T-cell (primary cell): Measurements from ENCODE around the gene TTF2. TPM values are rescaled to one million over a fixed set of nuclear protein-coding genes. Genes with fewer than 3 reads are reported as not detected.

Experiments
- ATAC-seq, 4 experiments: fragments of 200-7000 bp in 3 of 4; fragments of 150-1000 bp in 1 of 4; cut with Tn5 transposase; replicated peaks in 1 of 4; 1 replicate in 3 of 4; 2 replicates in 1 of 4; pipeline ENCODE4 v1.10.0; 2021; ENCODE audit warnings: moderate library complexity in 3 of 4, mild to moderate bottlenecking in 2 of 4, moderate number of reproducible peaks in 1 of 4
- CTCF ChIA-PET, 2 donors: fragments of 300-600 bp; sonication (Branson Sonifier 250); formaldehyde crosslinking; loops; one replicate each; lab custom pipeline; 2022; ENCODE audit warnings: antibody characterized with exemption in 2 of 2; lab: Charles Lee
- POLR2A ChIA-PET, 2 donors: fragments of 300-600 bp; sonication (Branson Sonifier 250); formaldehyde crosslinking; loops; one replicate each; lab custom pipeline; 2022; ENCODE audit warnings: antibody characterized with exemption in 2 of 2; lab: Charles Lee
- DNase-seq, 35 experiments: peaks; one replicate each; pipeline versions ENCODE4 v3.0.0 to v3.0.0-alpha.2; 2013 to 2023
- H3K27ac ChIP-seq: one replicate; pipeline ENCODE4 v1.5.1; 2013; ENCODE audit warnings: low read length
- H3K27me3 ChIP-seq, 2 experiments: replicated peaks in 1 of 2; 1 replicate in 1 of 2; 2 replicates in 1 of 2; pipeline versions ENCODE4 v1.6.1 to v1.7.0; 2013; ENCODE audit warnings: low read length in 1 of 2, mixed read lengths in 1 of 2; ENCODE audit not compliant: control insufficient read depth in 2 of 2, insufficient read depth in 2 of 2; ENCODE audit errors: extremely low read depth in 1 of 2
- H3K36me3 ChIP-seq, 2 donors: 1 replicate in 1 of 2; 2 replicates in 1 of 2; pipeline versions ENCODE4 v1.6.1 to v1.7.0; 2013; ENCODE audit warnings: low read length in 1 of 2; ENCODE audit not compliant: control insufficient read depth in 2 of 2, insufficient read depth in 1 of 2; ENCODE audit errors: extremely low read depth in 1 of 2
- H3K4me1 ChIP-seq, 2 experiments: 1 replicate in 1 of 2; 2 replicates in 1 of 2; pipeline versions ENCODE4 v1.6.1 to v1.7.0; 2013; ENCODE audit warnings: low read length in 2 of 2, mixed read lengths in 1 of 2; ENCODE audit not compliant: insufficient read depth in 2 of 2, control insufficient read depth in 1 of 2; ENCODE audit errors: extremely low read depth in 1 of 2
- H3K4me3 ChIP-seq, 2 donors: 1 replicate in 1 of 2; 2 replicates in 1 of 2; pipeline versions ENCODE4 v1.5.1 to v1.7.0; 2013; ENCODE audit warnings: mild to moderate bottlenecking in 2 of 2, low read length in 1 of 2, moderate library complexity in 1 of 2; ENCODE audit not compliant: control insufficient read depth in 1 of 2; ENCODE audit errors: extremely low read depth in 1 of 2
- H3K9me3 ChIP-seq: 2 replicates; pipeline ENCODE4 v1.7.0; 2013
- H3K27ac Mint-ChIP-seq, 2 donors: one replicate each; pipeline ENCODE4 v1.8.0; 2020 to 2021; ENCODE audit warnings: mild to moderate bottlenecking in 2 of 2, mixed read lengths in 2 of 2
- H3K27me3 Mint-ChIP-seq, 2 donors: one replicate each; pipeline ENCODE4 v1.8.0; 2021 to 2022; ENCODE audit warnings: mixed read lengths in 2 of 2
- H3K36me3 Mint-ChIP-seq: one replicate; pipeline ENCODE4 v1.8.0; 2021; ENCODE audit warnings: mixed read lengths
- H3K4me1 Mint-ChIP-seq, 3 donors: one replicate each; pipeline ENCODE4 v1.8.0; 2020 to 2022; ENCODE audit warnings: mixed read lengths in 3 of 3, mild to moderate bottlenecking in 1 of 3
- H3K4me3 Mint-ChIP-seq, 3 donors: one replicate each; pipeline ENCODE4 v1.8.0; 2020 to 2022; ENCODE audit warnings: mild to moderate bottlenecking in 3 of 3, mixed read lengths in 3 of 3, moderate library complexity in 3 of 3
- H3K9me3 Mint-ChIP-seq, 3 donors: one replicate each; pipeline ENCODE4 v1.8.0; 2020 to 2022; ENCODE audit warnings: mixed read lengths in 3 of 3
- WGBS: methylation state at CpG from one replicate; pipeline ENCODE4 v1.1.5; 2013; ENCODE audit warnings: missing lambda C conversion rate; ENCODE audit not compliant: insufficient coverage; 5-methylcytosine and 5-hydroxymethylcytosine counted together
- total RNA-seq, 35 experiments: library from RNA in 6 of 35; stranded (reverse) in 6 of 35; fragments of 120-200 nt in 1 of 35; gene quantifications; one replicate each; pipeline versions ENCODE4 v1.2.1 to v1.2.4 and lab custom pipeline; 2013 to 2026

The TTF2 gene
- total RNA-seq, 5 donors from 2014 or later (not counting 1 experiment from before 2014, with no cell fraction given) = 26.7 to 37.1 (median 33.8) TPM

DNA sequence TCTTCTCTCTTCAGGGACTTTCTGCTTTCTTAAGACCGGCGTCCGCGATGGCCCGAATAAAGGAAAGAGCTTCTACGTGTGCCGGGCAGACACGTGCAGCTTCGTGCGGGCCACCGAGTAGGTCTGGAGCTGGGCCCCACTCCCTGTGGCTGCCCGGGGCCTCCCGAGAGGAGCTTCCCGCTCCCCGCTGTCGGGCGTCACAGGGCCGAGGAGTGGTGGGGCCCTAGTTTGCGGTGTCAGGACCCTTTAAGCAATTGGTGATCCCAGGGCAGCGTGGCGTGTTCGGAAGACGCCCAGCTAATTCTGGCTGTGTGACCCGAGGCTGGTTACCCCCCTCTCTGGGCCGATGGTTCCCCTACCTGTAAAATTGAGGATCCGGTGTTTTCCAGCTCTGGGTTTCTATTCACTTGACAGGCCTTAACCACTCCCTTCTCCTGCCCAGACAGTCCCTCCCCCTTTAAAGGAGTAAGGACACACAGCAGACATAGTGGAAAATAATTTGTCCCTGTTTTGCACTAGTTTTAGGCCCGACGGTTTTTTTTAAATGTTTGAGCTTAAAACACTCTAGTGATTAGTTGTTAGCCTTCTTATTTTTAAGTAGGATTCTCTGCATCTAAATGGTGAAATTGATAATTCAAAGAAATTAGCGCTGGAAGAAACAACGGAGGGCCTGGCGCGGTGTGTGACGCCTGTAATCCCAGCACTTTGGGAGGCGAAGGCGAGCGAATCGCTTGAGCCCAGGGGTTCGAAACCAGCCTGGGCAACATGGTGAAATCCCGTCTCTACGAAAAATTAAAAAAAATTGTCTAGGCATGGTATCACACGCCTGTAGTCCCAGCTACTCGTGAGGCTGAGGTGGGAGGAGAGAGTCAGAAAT, 553 bp downstream of the TTF2 start:
- H3K4me1 Mint-ChIP-seq = peaks cover 36 to 43% (median 42%) of the 10 kb centered on the region in 3 donors
- H3K4me3 ChIP-seq = peak overlapping the region; percentile 70 to 71
- WGBS = 22% methylated on average over 38 of the region's 42 CpGs
- H3K27me3 Mint-ChIP-seq = no peaks in the 10 kb centered on the region
- peak overlapping the region; percentile 39 to 77 for H3K27ac Mint-ChIP-seq
- H3K4me3 Mint-ChIP-seq = no peak overlapping the region
- H3K9me3 ChIP-seq = no peaks in the 10 kb centered on the region
- H3K36me3 ChIP-seq = no peaks in the 10 kb centered on the region
- H3K9me3 Mint-ChIP-seq = no peaks in the 10 kb centered on the region
- ChIA-PET CTCF (interaction anchor here (0.6 to 2.4 kb wide), 25 partner anchors 11 to 891 kb away, joined by 3 to 34 read pairs (median 4); partner anchors contain the start of genes CD101 (in 1 of the 2) and CD2 (in 1 of the 2)), POLR2A (interaction anchor here (0.6 to 1.9 kb wide), 18 partner anchors 11 to 595 kb away, joined by 3 to 17 read pairs (median 4); partner anchors contain the start of gene CD2 (in 1 of the 2))
- H3K36me3 Mint-ChIP-seq = peaks cover 16% of the 10 kb centered on the region
- H3K27ac ChIP-seq = peak overlapping the region; percentile 68
- H3K27me3 ChIP-seq = no peaks in the 10 kb centered on the region
- peak in 5 of 35 experiments; percentile 4 to 58 (median 13) for DNase-seq
- ATAC-seq = peak; percentile 1 to 11 (median 6)
- H3K4me1 ChIP-seq = peaks cover 12 to 13% of the 10 kb centered on the region in 2 experiments

DNA sequence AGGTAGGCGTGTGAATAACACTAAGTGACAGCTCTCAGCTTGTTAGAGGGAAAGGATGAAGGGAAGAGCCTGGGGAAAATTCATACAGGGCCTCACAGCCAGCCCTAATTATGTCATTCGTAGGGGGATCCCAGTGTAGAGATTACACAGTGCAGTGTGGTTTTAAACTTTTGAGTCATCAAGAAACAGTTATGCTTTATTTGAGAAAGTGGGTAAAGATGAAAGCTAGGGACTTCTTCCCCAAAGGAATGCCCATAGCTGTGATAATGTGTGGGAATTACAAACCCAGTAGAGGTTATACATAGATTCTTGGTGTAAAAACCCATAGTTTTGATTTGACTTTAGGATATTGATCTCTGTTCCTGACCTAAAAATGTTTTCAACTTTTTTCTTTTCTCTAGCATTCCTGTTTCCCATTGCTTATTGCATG, 1.9 kb downstream of the TTF2 start:
- Mint-ChIP-seq H3K9me3 (no peaks in the 10 kb centered on the region), H3K27ac (peak overlapping the region in 1 of 2 donors; percentile 28), H3K4me1 (peaks cover 36 to 43% (median 42%) of the 10 kb centered on the region in 3 donors), H3K27me3 (no peaks in the 10 kb centered on the region), H3K4me3 (peak overlapping the region in 1 of 3 donors; percentile 32), H3K36me3 (peaks cover 21% of the 10 kb centered on the region)
- CTCF ChIA-PET = interaction anchor here (0.5 to 0.6 kb wide), 3 partner anchors 214 to 509 kb away, joined by 3 to 5 read pairs (median 3); no protein-coding TSS in a partner anchor
- ATAC-seq (no peak), DNase-seq (peak in 1 of 35 experiments; percentile 55)
- H3K9me3 ChIP-seq = no peaks in the 10 kb centered on the region
- no peaks in the 10 kb centered on the region for H3K27me3 ChIP-seq
- H3K4me1 ChIP-seq = peaks cover 12 to 13% of the 10 kb centered on the region in 2 experiments
- POLR2A ChIA-PET = no interaction called here
- peaks cover 0 to 3% of the 10 kb centered on the region in 2 donors for H3K36me3 ChIP-seq
- H3K4me3 ChIP-seq = no peak overlapping the region
- no peak overlapping the region for H3K27ac ChIP-seq
- 40% methylated on average over 1 of the region's 2 CpGs for WGBS

DNA sequence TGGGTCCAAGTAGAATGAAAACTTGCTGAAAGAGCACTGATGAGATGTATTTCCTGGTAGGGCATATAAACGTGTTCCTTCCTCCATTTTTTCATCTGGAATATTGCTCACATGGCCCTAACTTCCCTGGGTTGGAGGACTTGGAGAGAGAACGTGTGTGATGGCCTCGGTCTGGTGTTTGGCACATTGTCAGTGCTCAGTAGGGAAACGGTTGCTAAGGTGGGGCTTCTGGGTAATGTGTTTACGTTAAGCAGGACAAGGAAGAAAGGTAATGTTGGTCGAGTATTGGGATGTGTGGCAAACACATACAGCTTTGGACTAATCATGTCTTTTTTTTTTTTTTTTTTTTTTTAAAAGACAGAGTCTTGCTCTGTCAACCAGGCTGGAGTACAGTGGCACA, 6.2 kb downstream of the TTF2 start:
- ATAC-seq = no peak
- Mint-ChIP-seq H3K9me3 (no peaks in the 10 kb centered on the region), H3K36me3 (peaks cover 25% of the 10 kb centered on the region), H3K27ac (no peak overlapping the region), H3K4me3 (no peak overlapping the region), H3K27me3 (no peaks in the 10 kb centered on the region), H3K4me1 (peaks cover 23 to 42% (median 26%) of the 10 kb centered on the region in 3 donors)
- Histone ChIP-seq H3K4me3 (no peak overlapping the region), H3K27ac (no peak overlapping the region), H3K9me3 (no peaks in the 10 kb centered on the region), H3K36me3 (peaks cover 3% of the 10 kb centered on the region in 2 donors), H3K27me3 (no peaks in the 10 kb centered on the region), H3K4me1 (no peaks in the 10 kb centered on the region)
- WGBS = 100% methylated on average over 1 of the region's 6 CpGs
- POLR2A ChIA-PET = interaction anchor here in 1 of 2 donors (0.6 kb wide), 1 partner anchor 588 kb away, joined by 4 read pairs; no protein-coding TSS in a partner anchor
- CTCF ChIA-PET = interaction anchor here (0.5 to 3.4 kb wide), 5 partner anchors 28 to 497 kb away, joined by 3 to 41 read pairs (median 6); no protein-coding TSS in a partner anchor
- DNase-seq = no peak

DNA sequence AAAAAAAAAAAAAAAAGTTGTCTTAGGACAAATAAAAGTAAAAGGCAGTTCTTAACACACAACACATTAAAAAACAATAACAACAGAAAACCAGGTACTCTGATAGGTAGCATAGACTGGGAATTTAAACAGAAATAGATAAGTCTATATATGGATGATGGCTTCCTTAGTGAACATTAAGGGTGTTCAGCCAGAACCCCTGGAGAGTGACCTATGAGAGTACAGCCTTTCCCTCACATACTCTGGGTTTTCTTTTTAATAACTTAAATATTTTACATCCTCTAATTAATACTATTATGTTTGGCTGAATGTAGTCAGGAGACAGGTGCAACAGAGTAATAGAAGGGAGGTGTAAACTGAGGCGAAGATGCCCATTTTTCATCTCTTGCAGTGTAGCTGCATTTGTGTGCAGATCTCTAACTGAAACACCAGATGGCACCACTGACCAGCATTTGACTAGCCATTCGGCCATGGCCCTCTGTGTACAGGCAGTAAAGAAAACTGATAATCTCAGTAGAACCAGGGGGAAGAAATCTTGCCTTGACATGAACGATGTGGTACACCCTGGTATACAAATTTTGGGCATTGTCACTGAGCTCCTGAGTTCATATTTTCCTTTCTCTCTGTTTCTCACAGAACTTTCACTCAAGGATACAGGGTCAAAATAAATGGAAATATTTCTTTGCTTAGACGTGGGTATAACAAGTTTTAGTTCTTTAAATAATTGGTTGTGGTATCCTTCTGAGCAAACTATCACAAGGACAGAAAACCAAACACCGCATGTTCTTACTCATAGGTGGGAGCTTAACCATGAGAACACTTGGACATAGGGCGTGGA, 7.6 kb downstream of the TTF2 start:
- Mint-ChIP-seq H3K27ac (no peak overlapping the region), H3K36me3 (peaks cover 22% of the 10 kb centered on the region), H3K4me3 (no peak overlapping the region), H3K27me3 (no peaks in the 10 kb centered on the region), H3K9me3 (no peaks in the 10 kb centered on the region), H3K4me1 (peaks cover 10 to 32% (median 15%) of the 10 kb centered on the region in 3 donors)
- Histone ChIP-seq H3K4me1 (no peaks in the 10 kb centered on the region), H3K36me3 (peaks cover 3% of the 10 kb centered on the region in 2 donors), H3K9me3 (no peaks in the 10 kb centered on the region), H3K4me3 (no peak overlapping the region), H3K27me3 (no peaks in the 10 kb centered on the region), H3K27ac (no peak overlapping the region)
- POLR2A ChIA-PET = interaction anchor here in 1 of 2 donors (0.6 to 0.7 kb wide), 2 partner anchors 62 to 248 kb away, joined by 6 to 11 read pairs; no protein-coding TSS in a partner anchor
- ATAC-seq (peak; percentile 70 to 77 (median 70)), DNase-seq (peak in 15 of 35 experiments; percentile 9 to 54 (median 21))
- WGBS = 100% methylated on average over 1 of the region's 6 CpGs
- CTCF ChIA-PET = interaction anchor here (0.6 to 3.4 kb wide), 12 partner anchors 11 to 830 kb away, joined by 3 to 41 read pairs (median 4); no protein-coding TSS in a partner anchor

DNA sequence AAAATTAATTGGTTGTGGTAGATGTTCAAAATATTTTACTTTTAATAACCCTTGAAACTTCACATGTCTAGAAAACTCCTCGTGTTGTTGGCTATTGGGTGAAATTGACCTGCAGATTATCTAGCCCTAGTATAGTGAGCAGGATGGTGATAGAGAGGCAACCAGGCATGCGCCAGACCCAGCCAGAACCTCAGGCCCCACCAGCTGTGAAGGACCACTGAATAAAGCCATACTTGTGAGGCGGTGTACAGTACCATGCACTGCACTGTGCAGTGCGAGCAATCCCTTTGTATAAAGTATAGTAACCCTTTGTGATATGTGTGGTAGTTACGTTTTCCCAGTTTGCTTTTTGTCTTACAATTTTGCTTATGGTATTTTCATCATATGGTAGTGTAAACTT, 8.5 kb downstream of the TTF2 start:
- no peak overlapping the region for H3K4me3 Mint-ChIP-seq
- no peak overlapping the region for H3K27ac Mint-ChIP-seq
- H3K4me3 ChIP-seq = no peak overlapping the region
- DNase-seq (no peak), ATAC-seq (no peak)
- H3K4me1 Mint-ChIP-seq = peaks cover 7 to 26% (median 11%) of the 10 kb centered on the region in 3 donors
- CTCF ChIA-PET = interaction anchor here in 1 of 2 donors (0.6 to 3.4 kb wide), 3 partner anchors 60 to 827 kb away, joined by 4 to 41 read pairs (median 10); no protein-coding TSS in a partner anchor
- POLR2A ChIA-PET = interaction anchor here in 1 of 2 donors (0.6 kb wide), 1 partner anchor 249 kb away, joined by 6 read pairs; no protein-coding TSS in a partner anchor
- 90% methylated on average over 2 of the region's 5 CpGs for WGBS
- H3K9me3 ChIP-seq = no peaks in the 10 kb centered on the region
- H3K4me1 ChIP-seq = no peaks in the 10 kb centered on the region
- no peaks in the 10 kb centered on the region for H3K9me3 Mint-ChIP-seq
- H3K27ac ChIP-seq = no peak overlapping the region
- H3K27me3 Mint-ChIP-seq = no peaks in the 10 kb centered on the region
- no peaks in the 10 kb centered on the region for H3K27me3 ChIP-seq
- H3K36me3 ChIP-seq = peaks cover 3% of the 10 kb centered on the region in 2 donors
- peaks cover 18% of the 10 kb centered on the region for H3K36me3 Mint-ChIP-seq
